Esophagus squamous epithelium (tissue), 5 donors: ENCODE measurements around the gene DCPS. TPM values are rescaled to one million over a fixed set of nuclear protein-coding genes. Genes with fewer than 3 reads are reported as not detected.

Experiments
- DNase-seq: peaks from one replicate; lab custom pipeline; 2025; lab: John Stamatoyannopoulos, UW
- H3K27ac ChIP-seq, 4 donors: fragments of 200-600 bp; sonication (generic); one replicate each; pipeline ENCODE4 v1.5.1; 2016 to 2019; ENCODE audit warnings: mild to moderate bottlenecking in 1 of 4
- H3K27me3 ChIP-seq, 4 donors: fragments of 200-600 bp; sonication (generic); 1 replicate in 3 of 4; 2 replicates in 1 of 4; pipeline versions ENCODE4 v1.5.1 to v1.6.0; 2017 to 2021; ENCODE audit warnings: antibody characterized with exemption in 1 of 4
- H3K36me3 ChIP-seq, 3 donors: fragments of 200-600 bp; sonication (generic); one replicate each; pipeline ENCODE4 v1.5.1; 2016 to 2019
- H3K4me1 ChIP-seq, 3 donors: fragments of 200-600 bp; sonication (generic); one replicate each; pipeline ENCODE4 v1.5.1; 2017 to 2019
- H3K4me3 ChIP-seq, 4 donors: fragments of 200-600 bp; sonication (generic); 1 replicate in 3 of 4; 2 replicates in 1 of 4; pipeline ENCODE4 v1.5.1; 2016 to 2019; ENCODE audit warnings: mild to moderate bottlenecking in 2 of 4, moderate library complexity in 1 of 4
- H3K9me3 ChIP-seq, 3 donors: fragments of 200-600 bp; sonication (generic); one replicate each; pipeline ENCODE4 v1.5.1; 2016 to 2019
- POLR2A ChIP-seq, 4 donors: fragments of 450-650 bp; IDR thresholded peaks; one replicate each; pipeline ENCODE4 v1.6.1; 2017; ENCODE audit warnings: antibody characterized with exemption in 4 of 4, mild to moderate bottlenecking in 4 of 4, moderate library complexity in 3 of 4
- WGBS, 2 donors: methylation state at CpG; one replicate each; pipeline ENCODE4 v1.1.5; 2018; 5-methylcytosine and 5-hydroxymethylcytosine counted together
- intact Hi-C: fragments of 100-400 bp; cut with DNase I; formaldehyde crosslinking; loops from one replicate; pipeline ENCODE4 v1.15.0; 2022
- total RNA-seq, 4 donors: library from RNA; depleted of rRNA; stranded (reverse); fragments of >200 nt; gene quantifications; one replicate each; pipeline ENCODE4 v1.1.0, GENCODE V29; 2016
- TF ChIP-seq, protein P1 (sequence below), 6 experiments: fragments of 450-650 bp in 4 of 6; fragments of 200-600 bp in 2 of 6; sonication (generic) in 2 of 6; IDR thresholded peaks; one replicate each; pipeline ENCODE4 v1.5.1; 2016 to 2019; ENCODE audit warnings: antibody characterized with exemption in 6 of 6, mild to moderate bottlenecking in 4 of 6, moderate library complexity in 4 of 6
- donor health status: DM: yes; HTN: yes; CAD: no.

DCPS gene
- total RNA-seq, 4 donors from 2014 or later = 12.0 to 25.7 (median 14.9) TPM

DNA sequence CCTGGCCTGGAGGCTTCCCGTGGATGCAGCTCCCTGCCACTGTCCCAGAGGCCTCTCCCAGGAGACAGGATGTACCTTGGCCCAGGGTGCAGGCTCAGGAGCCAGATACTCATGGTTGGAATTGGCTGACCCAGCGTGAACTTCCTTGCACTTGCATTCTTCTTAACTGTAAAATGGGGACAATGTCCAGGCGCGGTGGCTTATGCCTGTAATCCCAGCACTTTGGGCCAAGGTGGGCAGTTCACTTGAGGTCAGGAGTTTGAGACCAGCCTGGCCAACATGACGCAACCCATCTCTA lies 31.6 kb downstream of the DCPS start:
- no peak overlapping the region for H3K27ac ChIP-seq

GRCh38 chr11:126336138-126336541 lies 32.3 kb downstream of the DCPS start:
- 68 to 71% methylated on average over 7 to 8 of the region's 8 CpGs for WGBS, 2 donors

More for the DNA sequence above, 31.6 kb downstream of the DCPS start:
- peaks cover 0 to 65% (median 4%) of the 10 kb centered on the region in 3 donors for H3K36me3 ChIP-seq
- WGBS, 2 donors = 89 to 90% methylated on average over 1 to 2 of the region's 5 CpGs
- H3K27me3 ChIP-seq = no peaks in the 10 kb centered on the region
- H3K4me1 ChIP-seq = peaks cover 12 to 42% (median 28%) of the 10 kb centered on the region in 3 donors
- H3K9me3 ChIP-seq = no peaks in the 10 kb centered on the region
- no peak overlapping the region for H3K4me3 ChIP-seq
- TF ChIP-seq, protein P1, sequence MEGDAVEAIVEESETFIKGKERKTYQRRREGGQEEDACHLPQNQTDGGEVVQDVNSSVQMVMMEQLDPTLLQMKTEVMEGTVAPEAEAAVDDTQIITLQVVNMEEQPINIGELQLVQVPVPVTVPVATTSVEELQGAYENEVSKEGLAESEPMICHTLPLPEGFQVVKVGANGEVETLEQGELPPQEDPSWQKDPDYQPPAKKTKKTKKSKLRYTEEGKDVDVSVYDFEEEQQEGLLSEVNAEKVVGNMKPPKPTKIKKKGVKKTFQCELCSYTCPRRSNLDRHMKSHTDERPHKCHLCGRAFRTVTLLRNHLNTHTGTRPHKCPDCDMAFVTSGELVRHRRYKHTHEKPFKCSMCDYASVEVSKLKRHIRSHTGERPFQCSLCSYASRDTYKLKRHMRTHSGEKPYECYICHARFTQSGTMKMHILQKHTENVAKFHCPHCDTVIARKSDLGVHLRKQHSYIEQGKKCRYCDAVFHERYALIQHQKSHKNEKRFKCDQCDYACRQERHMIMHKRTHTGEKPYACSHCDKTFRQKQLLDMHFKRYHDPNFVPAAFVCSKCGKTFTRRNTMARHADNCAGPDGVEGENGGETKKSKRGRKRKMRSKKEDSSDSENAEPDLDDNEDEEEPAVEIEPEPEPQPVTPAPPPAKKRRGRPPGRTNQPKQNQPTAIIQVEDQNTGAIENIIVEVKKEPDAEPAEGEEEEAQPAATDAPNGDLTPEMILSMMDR (IDR thresholded peaks at IDR 0.05) = no peak
- no peak for TF ChIP-seq POLR2A (IDR thresholded peaks at IDR 0.05)
- DNase-seq = no peak
- intact Hi-C loops = no loop called here

DNA sequence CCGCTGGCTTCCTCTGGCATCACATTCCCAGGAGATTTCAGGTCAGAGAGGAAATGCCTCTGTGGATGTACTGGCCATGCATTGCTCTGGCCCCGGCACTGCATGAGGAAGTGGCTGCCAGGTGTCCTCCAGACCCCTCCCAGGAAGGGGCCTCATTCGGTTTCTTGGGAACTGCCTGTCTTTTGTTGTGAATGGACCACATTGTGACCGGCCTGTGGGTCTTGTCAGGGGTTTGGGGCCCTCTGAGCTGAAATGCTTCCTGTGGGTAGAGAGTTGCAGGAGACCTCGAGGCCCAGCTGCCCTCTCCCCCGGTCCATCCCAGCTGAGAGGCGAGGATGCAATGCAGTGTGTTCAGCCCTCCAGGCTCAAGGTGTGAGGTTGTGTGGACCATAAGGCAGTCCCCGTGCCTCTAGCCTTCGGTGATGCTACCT lies 32.8 kb downstream of the DCPS start:
- no peaks in the 10 kb centered on the region for H3K27me3 ChIP-seq
- no peaks in the 10 kb centered on the region for H3K9me3 ChIP-seq
- intact Hi-C loops = no loop called here
- peaks cover 13 to 46% (median 28%) of the 10 kb centered on the region in 3 donors for H3K4me1 ChIP-seq
- WGBS, 2 donors = 65 to 84% methylated on average over 3 to 5 of the region's 9 CpGs
- peaks cover 0 to 57% (median 4%) of the 10 kb centered on the region in 3 donors for H3K36me3 ChIP-seq
- TF ChIP-seq, protein P1 (IDR thresholded peaks at IDR 0.05) = no peak
- TF ChIP-seq POLR2A (IDR thresholded peaks at IDR 0.05) = no peak
- no peak overlapping the region for H3K4me3 ChIP-seq
- DNase-seq = no peak
- peak overlapping the region in 1 of 4 donors; percentile 12 for H3K27ac ChIP-seq

More at GRCh38 chr11:126336138-126336541, 32.3 kb downstream of the DCPS start:
- no peaks in the 10 kb centered on the region for H3K9me3 ChIP-seq
- H3K4me3 ChIP-seq = no peak overlapping the region
- no peak overlapping the region for H3K27ac ChIP-seq
- H3K4me1 ChIP-seq = peaks cover 15 to 46% (median 29%) of the 10 kb centered on the region in 3 donors
- TF ChIP-seq, protein P1 (IDR thresholded peaks at IDR 0.05) = no peak
- no peak for TF ChIP-seq POLR2A (IDR thresholded peaks at IDR 0.05)
- peaks cover 0 to 62% (median 4%) of the 10 kb centered on the region in 3 donors for H3K36me3 ChIP-seq
- no peaks in the 10 kb centered on the region for H3K27me3 ChIP-seq
- no peak for DNase-seq
- intact Hi-C loops = no loop called here

DNA sequence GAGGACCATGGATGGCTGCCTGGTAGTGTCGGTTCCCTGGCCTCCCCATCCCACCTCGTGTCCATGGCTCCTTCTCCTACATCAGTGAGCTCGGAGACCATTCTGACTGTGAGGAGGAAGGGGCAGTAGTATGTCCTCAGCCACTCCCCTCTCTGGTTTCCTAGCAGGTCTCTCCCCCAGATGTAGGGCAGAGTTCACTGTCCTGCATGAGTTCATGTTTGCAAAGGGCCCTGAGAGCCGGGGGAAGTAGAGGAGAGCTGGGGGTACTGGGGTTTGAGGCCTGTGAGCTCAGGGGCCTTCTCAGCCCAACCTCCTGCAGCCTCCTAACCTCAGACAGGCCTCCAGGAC lies 33.2 kb downstream of the DCPS start:
- H3K9me3 ChIP-seq = no peaks in the 10 kb centered on the region
- H3K27ac ChIP-seq = peak overlapping the region in 1 of 4 donors; percentile 12
- TF ChIP-seq POLR2A (IDR thresholded peaks at IDR 0.05) = no peak
- TF ChIP-seq, protein P1 (IDR thresholded peaks at IDR 0.05) = no peak
- 80 to 93% methylated on average over 2 to 3 of the region's 4 CpGs for WGBS, 2 donors
- no peak for DNase-seq
- intact Hi-C loops = no loop called here
- H3K36me3 ChIP-seq = peaks cover 0 to 53% (median 3%) of the 10 kb centered on the region in 3 donors
- H3K27me3 ChIP-seq = no peaks in the 10 kb centered on the region
- H3K4me1 ChIP-seq = peaks cover 9 to 46% (median 28%) of the 10 kb centered on the region in 3 donors
- no peak overlapping the region for H3K4me3 ChIP-seq

- DNase-seq = no peak
- no peaks in the 10 kb centered on the region for H3K27me3 ChIP-seq
- H3K4me3 ChIP-seq = no peak overlapping the region
- intact Hi-C loops = no loop called here
- H3K4me1 ChIP-seq = peaks cover 5 to 43% (median 23%) of the 10 kb centered on the region in 3 donors
- peak overlapping the region in 1 of 4 donors; percentile 12 for H3K27ac ChIP-seq
- 90 to 95% methylated on average over 4 to 6 of the region's 15 CpGs for WGBS, 2 donors
- peaks cover 0 to 57% (median 0%) of the 10 kb centered on the region in 3 donors for H3K36me3 ChIP-seq
- no peaks in the 10 kb centered on the region for H3K9me3 ChIP-seq
- no peak for TF ChIP-seq POLR2A (IDR thresholded peaks at IDR 0.05)
- TF ChIP-seq, protein P1 (IDR thresholded peaks at IDR 0.05) = no peak
Observed at GRCh38 chr11:126337474-126338241, 33.8 kb downstream of the DCPS start.
